Fibroblast of skin of scalp (primary cell): Measurements from ENCODE around the gene KDM6A.
A peak's percentile ranks its signal among the peaks of the same experiment; 100 is the strongest.
"Not testable (repeated sequence)": the region's sequence is repeated elsewhere in the genome, so short reads cannot be mapped to it uniquely, and the experiment has no call there.

Source experiments
- DNase-seq: peaks from one replicate; pipeline ENCODE4 v3.0.0-alpha.2; 2013

Gene KDM6A

DNA sequence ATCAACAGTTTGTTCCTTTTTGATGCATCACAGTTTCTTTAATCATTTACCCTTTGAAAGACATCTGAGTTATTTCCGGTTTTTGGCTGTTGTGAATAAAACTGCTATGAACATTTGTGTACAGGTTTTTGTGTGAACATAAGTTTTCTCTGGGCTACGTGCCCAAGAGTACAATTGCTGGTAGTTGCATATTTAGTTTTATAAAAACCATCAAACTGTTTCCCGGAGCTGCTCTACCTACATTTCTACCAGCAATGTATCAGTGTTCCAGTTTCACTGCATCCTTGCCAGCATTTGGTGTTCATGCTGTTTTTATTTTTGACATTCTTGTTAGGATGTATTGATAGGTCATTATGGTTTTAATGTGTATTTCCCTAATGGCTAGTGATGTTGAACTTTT, 17.3 kb downstream of the KDM6A start:
- no peak for DNase-seq

DNA sequence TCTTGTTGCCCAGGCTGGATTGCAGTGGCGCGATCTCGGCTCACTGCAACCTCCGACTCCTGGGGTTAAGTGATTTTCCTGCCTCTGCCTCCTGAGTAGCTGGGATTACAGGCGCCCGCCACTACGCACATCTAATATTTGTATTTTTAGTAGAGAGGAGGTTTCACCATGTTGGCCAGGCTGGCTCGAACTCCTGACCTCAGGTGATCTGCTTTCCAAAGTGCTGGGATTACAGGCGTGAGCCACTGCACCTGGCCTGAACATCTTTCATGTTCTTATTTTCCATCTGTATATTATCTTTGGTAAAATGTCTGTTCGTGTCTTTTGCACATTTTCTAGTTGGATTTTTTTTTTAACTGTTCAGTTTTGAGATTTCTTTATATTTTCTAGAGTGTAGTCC, 17.7 kb downstream of the KDM6A start:
- DNase-seq, result not testable (repeated sequence)

- DNase-seq, result no peak
Measured at GRCh38 chrX:44891642-44892041, 18.7 kb downstream of the KDM6A start.

DNA sequence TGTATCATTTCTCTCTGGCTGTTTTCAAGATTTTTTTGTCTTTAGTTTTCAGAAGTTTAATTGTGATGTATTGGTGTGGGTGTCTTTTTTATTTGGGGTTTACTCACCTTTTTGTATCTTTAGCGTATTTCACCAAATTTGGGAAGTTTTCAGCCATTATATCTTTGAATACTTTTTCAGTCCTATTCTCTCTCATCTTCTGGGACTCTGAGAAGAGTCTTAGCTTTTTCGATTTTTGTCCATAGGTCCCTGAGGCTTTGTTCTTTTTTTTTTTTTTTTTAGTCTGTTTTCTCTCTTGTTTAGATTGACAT, 23.8 kb downstream of the KDM6A start:
- no peak for DNase-seq

- DNase-seq, result no peak
Measured at GRCh38 chrX:44897539-44897938, 24.6 kb downstream of the KDM6A start.

GRCh38 chrX:44898411-44899221, 25.6 kb downstream of the KDM6A start:
- no peak for DNase-seq

- DNase-seq, result no peak
Measured at GRCh38 chrX:44899946-44900345, 27.0 kb downstream of the KDM6A start.

DNA sequence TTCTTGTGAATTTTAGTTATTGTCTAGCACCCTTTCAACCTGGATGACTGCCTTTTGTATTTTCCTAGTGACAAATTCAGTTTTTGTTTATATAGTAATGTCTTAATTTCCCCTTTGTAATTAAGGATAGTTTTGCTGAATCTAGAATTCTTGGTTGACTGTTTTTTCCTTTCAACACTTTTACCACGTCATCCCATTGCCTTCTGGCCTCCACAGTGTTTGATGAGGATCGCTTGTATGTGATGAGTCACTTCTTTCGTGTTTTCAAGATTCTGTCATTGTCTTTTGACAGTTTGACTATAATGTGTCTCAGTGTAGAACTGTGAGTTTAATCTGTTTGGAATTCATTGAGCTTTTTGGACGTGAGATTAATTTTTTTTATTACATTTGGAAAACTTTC, 30.1 kb downstream of the KDM6A start:
- DNase-seq, result peak; percentile 79

GRCh38 chrX:44903830-44904530, 31.0 kb downstream of the KDM6A start:
- DNase-seq, result no peak

GRCh38 chrX:44904542-44905115, 31.6 kb downstream of the KDM6A start:
- DNase-seq, result no peak

DNA sequence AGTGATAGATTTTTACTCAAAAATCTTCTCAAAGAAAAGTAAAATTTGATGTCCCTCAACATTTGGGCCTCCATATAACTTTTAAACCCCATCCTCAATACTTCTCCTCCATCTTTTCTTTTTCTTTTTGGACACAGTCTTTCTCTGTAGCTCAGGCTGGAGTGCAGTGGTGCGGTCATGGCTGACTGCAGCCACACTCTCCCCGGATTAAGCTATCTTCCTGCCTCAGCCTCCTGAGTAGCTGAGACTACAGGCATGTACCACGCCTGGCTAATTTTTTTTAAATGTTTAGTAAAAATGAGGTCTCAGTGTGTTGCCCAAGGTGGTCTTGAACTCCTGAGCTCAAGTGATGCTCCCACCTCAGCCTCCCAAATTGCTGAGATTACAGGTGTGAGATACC, 33.1 kb downstream of the KDM6A start:
- no peak for DNase-seq

- DNase-seq, result no peak
Measured at GRCh38 chrX:44906542-44906941, 33.6 kb downstream of the KDM6A start.

DNA sequence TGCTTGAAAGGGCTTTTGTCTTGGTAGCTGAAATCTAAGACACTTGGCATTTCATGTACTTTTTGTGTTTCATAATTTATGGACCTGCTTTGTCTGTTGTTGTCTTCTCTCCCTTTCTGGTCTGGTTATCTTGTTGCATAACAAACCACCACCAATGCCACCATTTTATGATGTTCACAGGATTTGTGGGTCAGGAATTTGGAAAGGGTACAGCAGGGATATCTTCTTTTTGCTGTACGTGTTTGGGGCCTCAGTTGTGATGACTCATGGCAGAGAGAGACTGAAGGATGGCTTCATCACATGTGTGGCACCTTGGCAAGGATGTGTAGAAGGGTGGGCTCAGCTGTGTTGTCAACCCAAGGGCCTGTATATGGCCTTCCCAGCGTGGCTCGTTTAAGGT, 35.2 kb downstream of the KDM6A start:
- DNase-seq, result no peak

DNA sequence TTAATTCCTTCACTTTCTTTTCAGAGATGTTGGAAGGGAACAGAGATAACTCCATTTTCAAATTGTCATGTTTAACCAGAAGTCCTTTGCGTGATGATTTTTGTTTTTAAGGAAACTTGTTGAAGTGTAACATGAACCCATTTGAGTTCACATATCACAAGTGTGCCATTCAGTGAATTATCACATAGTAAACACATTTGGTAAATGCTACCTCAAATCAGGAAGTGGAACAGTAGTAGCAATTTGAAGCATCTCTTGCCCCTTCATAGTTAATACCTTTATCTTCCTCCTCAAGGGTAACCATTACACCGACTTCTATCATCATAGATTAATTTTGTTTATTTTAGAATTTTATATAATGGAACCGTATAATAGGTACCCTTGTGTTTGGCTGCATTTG, 35.8 kb downstream of the KDM6A start:
- no peak for DNase-seq

DNA sequence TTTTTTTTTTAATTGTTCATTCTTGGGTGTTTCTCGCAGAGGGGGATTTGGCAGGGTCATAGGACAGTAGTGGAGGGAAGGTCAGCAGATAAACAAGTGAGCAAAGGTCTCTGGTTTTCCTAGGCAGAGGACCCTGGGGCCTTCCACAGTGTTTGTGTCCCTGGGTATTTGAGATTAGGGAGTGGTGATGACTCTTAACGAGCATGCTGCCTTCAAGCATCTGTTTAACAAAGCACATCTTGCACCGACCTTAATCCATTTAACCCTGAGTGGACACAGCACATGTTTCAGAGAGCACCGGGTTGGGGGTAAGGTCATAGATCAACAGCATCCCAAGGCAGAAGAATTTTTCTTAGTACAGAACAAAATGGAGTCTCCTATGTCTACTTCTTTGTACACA, 37.5 kb downstream of the KDM6A start:
- not testable (repeated sequence) for DNase-seq

DNA sequence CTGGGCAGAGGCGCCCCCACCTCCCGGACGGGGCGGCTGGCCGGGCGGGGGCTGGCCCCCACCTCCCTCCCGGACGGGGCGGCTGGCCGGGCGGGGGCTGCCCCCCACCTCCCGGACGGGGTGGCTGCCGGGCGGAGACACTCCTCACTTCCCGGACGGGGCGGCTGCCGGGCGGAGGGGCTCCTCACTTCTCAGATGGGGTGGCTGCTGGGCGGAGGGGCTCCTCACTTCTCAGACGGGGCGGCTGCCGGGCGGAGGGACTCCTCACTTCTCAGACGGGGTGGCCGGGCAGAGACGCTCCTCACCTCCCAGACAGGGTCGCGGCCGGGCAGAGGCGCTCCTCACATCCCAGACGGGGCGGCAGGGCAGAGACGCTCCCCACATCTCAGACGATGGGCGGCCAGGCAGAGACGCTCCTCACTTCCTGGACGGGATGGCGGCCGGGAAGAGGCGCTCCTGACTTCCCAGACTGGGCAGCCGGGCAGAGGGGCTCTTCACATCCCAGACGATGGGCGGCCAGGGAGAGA, 38.1 kb downstream of the KDM6A start:
- not testable (repeated sequence) for DNase-seq

- DNase-seq, result no peak
Measured at GRCh38 chrX:44913656-44914531, 40.9 kb downstream of the KDM6A start.

DNA sequence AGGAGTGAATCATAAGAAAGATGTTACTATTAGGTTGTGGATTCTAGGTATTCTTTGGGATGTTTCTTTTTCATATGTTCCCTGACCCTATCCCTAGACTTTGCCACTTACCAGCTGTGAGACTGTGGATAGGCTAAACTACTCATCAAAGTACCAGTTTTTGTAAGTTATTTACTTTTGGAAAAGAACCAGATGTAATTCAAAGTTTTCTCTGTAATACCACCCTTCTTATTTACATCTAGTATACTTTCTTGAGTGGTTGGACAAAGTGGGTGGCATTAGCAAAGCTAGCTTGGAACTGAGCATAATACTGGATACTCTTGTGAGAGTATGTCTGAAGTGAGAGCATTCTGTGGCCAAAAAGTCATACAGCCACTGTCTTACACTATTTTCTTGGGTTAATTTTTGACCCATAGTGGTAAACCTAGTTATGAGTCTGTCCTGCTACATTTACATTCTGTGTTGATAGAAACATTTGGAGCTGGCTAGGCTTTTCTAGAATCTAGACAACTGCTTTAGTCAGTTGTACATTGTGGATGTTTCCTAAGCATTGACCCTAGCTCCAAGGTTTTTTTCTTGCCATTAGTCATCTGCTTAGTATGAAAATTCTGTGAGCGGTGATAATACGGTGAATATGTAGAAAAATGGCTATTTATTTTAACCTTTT, 41.7 kb downstream of the KDM6A start:
- DNase-seq, result peak; percentile 20

GRCh38 chrX:44915361-44915868, 42.4 kb downstream of the KDM6A start:
- no peak for DNase-seq

DNA sequence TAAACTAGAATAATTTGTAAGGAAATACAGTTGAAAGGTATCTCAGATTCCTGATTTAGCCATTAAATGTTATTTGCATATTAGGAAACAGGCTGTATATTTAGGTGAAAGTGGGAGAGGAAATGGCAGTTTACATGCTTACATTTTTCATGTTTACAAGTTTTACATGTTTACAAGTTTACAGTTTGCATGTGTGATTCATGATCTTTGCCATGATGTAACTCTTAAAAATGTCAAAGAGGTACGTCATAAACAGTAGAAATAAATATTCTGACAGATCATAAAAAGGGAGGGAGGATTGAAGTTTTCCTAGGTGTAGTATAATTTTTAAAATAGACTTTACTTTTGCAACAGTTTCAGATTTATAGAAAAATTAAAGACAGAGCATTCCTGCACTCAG, 45.7 kb downstream of the KDM6A start:
- no peak for DNase-seq

DNA sequence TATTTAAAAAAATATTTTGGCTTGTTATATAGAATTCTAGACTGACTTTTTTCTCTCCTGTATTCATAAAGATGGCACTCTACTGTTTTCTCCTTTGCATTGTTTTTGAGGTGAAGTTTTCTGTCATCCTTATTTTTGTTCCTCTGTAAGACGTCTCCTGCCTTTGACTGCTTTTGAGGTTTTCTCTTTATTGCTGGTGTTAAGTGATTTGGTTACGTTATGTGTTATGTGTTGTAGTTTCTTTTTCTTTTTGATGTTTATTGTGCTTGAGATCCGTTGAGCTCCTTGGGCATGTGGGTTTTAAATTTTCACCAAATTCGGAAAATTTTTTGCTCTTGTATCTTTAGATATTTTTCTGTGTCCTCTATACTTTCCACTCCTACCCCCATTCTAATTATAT, 50.0 kb downstream of the KDM6A start:
- no peak for DNase-seq

DNA sequence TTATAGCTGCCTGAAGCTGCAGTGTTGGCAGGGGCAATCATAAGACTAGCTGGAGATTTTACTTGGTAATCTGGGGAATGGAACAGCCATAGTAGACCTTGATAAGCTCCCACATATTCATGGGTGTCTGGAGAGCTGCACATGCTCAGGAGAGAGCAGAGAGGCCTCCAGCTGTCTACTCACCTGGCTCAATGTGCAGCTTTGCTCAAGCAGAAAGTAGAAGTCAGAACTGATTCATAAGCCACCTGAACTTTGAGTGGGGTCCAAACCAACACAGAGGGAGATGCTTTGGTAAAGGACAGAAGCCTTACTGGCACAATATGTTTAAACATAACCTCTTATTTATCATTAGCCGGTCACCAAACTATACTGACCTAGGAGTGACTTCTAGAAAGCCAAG, 54.4 kb downstream of the KDM6A start:
- DNase-seq, result no peak
